ENCODE data around the gene FAM110D.

FAM110D gene

DNA sequence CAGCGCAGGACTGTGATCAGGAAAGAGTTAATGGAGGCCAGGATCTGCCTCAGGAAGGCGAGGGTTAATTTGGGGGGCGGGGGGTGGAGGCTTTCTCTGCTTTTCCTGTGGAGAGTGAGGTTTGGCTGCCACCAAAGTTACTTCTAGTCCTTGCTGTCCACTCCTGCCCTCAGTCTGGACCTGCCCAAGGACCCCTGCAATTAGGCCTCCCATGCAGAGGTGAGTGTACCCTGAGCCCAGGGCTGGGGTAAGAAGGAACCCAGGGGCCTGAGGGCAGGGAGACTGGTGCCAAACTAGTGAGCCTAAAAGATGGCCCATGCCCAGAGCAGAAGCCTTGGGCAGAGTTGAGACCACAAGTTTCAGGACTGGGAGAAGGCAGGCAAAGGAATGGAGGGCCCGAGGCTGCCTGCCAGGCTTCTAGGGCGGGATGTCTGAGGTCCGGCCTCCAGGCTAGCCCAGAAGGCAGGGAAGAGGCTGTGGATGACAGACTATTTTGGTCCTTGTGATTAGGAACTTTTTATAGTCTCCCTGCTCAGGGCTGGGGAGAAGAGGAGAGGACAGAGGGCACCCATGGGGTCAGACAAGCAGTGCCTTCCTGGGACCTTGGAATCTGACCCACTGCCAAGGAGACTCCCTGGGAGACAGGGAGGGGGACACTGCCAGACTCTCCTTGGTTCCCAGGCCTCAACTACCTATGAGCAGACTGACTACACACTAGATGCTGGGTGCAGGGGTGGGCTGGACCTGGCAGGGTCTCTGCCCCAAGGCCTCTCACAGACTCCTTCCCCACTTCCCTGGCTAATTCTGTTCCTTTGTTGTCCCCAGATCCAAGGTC is at the start of gene FAM110D:
Gene FAM110D, plus strand, starts transcription at position 172 of the 835 bp plus-strand sequence. CDS start 2,213 bp downstream, outside the sequence.
- H3K27ac ChIP-seq: no peak within 1 kb of the TSS
- TF ChIP-seq CTCF (IDR thresholded peaks at IDR 0.05): no peak
- no peak for TF ChIP-seq ZFX (IDR thresholded peaks at IDR 0.05; ENCODE audit: borderline replicate concordance)

DNA sequence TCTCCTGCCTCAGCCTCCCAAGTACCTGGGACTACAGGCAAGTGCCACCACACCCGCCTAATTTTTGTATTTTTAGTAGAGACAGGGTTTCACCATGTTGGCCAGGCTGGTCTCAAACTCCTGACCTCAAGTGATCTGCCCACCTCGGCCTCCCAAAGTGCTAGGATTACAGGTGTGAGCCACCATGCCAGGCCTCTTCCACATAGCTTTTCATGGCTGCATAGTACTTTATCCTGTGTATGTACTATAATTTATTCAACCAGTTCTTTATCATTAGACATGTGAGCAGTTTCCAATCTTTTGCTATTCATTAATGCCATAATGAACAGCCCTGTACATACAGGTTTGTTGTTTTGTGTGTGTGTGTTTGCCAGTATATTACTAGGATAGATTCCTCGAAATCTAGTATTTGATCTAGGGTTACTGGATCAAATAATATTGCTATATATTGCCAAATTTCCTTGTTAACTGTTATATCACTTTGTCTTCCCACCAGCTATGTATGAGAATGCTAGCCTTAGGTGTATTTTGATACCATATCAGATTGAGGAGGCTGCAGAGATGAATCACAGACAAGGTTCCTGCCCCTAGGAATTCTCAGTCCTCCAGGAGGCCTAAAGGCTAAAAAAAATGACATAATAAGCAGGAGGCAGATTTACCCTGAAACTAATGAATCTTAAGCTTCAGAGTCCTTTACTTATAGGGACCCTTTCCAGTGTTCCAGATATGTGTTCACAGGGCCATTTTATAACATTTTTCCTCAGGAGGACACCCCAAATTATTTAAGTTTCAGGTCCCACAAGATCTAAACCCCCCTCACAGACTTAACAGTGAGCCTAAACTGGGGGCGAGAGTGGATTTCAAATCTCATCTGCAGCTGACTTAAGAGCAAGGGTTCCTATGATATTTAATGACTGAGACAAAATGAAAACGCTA is 49.4 kb upstream of the FAM110D start:
- TF ChIP-seq ZFX (IDR thresholded peaks at IDR 0.05; ENCODE audit: borderline replicate concordance): no peak
- no peak for TF ChIP-seq CTCF (IDR thresholded peaks at IDR 0.05)
- no peak overlapping the region; the same call in 1 of the 2 replicates for H3K27ac ChIP-seq

DNA sequence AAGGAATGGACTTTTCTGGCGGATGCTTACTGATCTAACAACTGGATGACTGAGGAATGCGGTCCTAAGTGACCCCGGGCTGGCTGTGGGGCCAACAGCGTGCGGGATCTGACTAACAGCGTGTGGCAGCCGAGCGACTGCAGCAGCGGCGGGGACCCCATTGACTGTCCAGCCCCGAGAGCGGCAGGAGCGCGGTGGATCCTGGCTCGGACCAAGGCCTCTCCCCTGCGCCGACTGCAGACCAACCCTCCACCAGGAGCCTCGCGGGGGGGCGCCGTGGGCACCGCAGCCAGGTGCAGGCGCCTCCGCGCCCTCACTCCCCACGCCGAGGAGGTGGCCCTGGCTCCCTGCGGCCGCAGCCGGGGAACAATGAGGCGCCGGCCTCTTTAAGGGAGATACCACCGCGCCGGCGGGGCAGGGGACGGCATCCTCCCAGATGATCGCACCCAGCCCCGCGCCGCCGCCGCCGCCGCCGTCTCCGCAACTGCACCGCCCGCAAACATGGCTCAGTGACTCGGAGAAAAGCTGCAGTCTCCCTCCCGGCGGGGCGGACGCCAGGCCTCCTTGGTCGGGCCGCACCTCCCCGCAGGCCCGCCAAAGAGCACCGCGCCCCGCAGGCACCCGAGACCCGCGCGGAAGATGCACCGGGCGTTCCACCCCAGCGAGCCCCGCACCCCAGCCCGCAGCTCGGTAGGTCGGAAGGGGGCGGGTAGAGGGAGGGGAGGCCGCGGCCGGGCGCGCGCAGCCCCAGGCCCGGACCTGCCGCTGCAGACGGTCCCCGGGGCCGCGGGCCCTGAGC is 47.9 kb upstream of the FAM110D start:
- H3K27ac ChIP-seq: peak overlapping the region; percentile 96
- TF ChIP-seq CTCF (IDR thresholded peaks at IDR 0.05) (no peak), ZFX (IDR thresholded peaks at IDR 0.05; ENCODE audit: borderline replicate concordance) (no peak)

DNA sequence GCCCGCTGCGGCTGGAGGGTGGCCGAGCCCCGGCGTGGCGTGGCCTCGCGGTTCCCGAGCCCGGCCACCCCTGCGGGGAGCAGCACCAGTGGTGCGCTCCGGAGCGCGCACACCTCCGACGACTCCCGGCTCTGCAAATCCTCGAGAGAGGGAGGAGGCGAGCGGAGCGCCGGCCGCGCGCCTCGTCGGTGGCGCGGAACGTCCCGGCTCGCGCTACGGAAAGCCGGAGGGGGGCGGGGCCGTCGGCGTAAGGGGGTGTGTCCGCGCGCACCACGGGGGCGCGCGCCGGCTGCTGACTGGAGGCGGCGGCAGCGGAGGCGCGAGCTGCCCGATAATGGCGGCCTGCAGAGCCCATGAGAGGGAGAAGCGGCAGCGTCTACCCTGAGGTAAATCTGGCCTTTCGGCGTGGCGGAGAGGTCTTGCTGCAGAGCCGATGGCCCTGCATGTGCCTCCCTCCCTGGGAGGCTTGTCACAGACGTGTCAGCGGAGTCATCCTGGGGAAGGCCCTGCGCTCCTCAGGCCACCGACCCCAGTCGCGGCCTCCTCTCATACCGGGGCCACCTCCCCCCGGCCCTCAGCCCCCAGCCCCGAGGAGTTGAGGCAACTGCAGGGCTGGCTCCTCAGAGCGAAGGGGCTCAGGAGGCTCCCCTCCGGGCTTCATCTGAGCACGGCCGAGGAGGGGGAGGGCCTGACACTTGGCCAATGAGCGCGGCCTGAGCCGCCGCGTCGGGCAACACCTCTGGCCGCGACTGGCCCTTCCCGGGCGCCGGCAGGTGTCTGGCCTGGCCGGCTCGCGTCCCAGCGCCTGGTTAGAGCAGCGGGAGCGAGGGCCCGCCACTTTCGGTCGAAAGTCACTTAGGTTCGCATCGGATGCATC is 47.1 kb upstream of the FAM110D start, which contains the start of gene PDIK1L:
Gene PDIK1L, plus strand, starts transcription at position 295 of the 877 bp plus-strand sequence. CDS start 2,485 bp downstream, outside the sequence.
- TF ChIP-seq CTCF (IDR thresholded peaks at IDR 0.05): no peak
- no peak for TF ChIP-seq ZFX (IDR thresholded peaks at IDR 0.05; ENCODE audit: borderline replicate concordance)

GRCh38 chr1:26112407-26112775 is 46.5 kb upstream of the FAM110D start:
- TF ChIP-seq CTCF (IDR thresholded peaks at IDR 0.05) (no peak), ZFX (IDR thresholded peaks at IDR 0.05; ENCODE audit: borderline replicate concordance) (no peak)
- peak overlapping the region; percentile 96 for H3K27ac ChIP-seq

More for the DNA sequence above, 47.1 kb upstream of the FAM110D start, which contains the start of gene PDIK1L:
- peak within 1 kb of the TSS; percentile 96 for H3K27ac ChIP-seq
